Esophagus squamous epithelium (tissue), 5 donors: ENCODE measurements around the gene C2orf42. TPM values are rescaled to one million over a fixed set of nuclear protein-coding genes. Genes with fewer than 3 reads are reported as not detected.
A peak's percentile ranks its signal among the peaks of the same experiment; 100 is the strongest.

ENCODE experiments used
- DNase-seq: peaks from one replicate; lab custom pipeline; 2025; lab: John Stamatoyannopoulos, UW
- H3K27ac ChIP-seq, 4 donors: fragments of 200-600 bp; sonication (generic); one replicate each; pipeline ENCODE4 v1.5.1; 2016 to 2019; ENCODE audit warnings: mild to moderate bottlenecking in 1 of 4
- H3K27me3 ChIP-seq, 4 donors: fragments of 200-600 bp; sonication (generic); 1 replicate in 3 of 4; 2 replicates in 1 of 4; pipeline versions ENCODE4 v1.5.1 to v1.6.0; 2017 to 2021; ENCODE audit warnings: antibody characterized with exemption in 1 of 4
- H3K36me3 ChIP-seq, 3 donors: fragments of 200-600 bp; sonication (generic); one replicate each; pipeline ENCODE4 v1.5.1; 2016 to 2019
- H3K4me1 ChIP-seq, 3 donors: fragments of 200-600 bp; sonication (generic); one replicate each; pipeline ENCODE4 v1.5.1; 2017 to 2019
- H3K4me3 ChIP-seq, 4 donors: fragments of 200-600 bp; sonication (generic); 1 replicate in 3 of 4; 2 replicates in 1 of 4; pipeline ENCODE4 v1.5.1; 2016 to 2019; ENCODE audit warnings: mild to moderate bottlenecking in 2 of 4, moderate library complexity in 1 of 4
- H3K9me3 ChIP-seq, 3 donors: fragments of 200-600 bp; sonication (generic); one replicate each; pipeline ENCODE4 v1.5.1; 2016 to 2019
- CTCF ChIP-seq, 6 experiments: fragments of 450-650 bp in 4 of 6; fragments of 200-600 bp in 2 of 6; sonication (generic) in 2 of 6; IDR thresholded peaks; one replicate each; pipeline ENCODE4 v1.5.1; 2016 to 2019; ENCODE audit warnings: antibody characterized with exemption in 6 of 6, mild to moderate bottlenecking in 4 of 6, moderate library complexity in 4 of 6
- POLR2A ChIP-seq, 4 donors: fragments of 450-650 bp; IDR thresholded peaks; one replicate each; pipeline ENCODE4 v1.6.1; 2017; ENCODE audit warnings: antibody characterized with exemption in 4 of 4, mild to moderate bottlenecking in 4 of 4, moderate library complexity in 3 of 4
- WGBS, 2 donors: methylation state at CpG; one replicate each; pipeline ENCODE4 v1.1.5; 2018; 5-methylcytosine and 5-hydroxymethylcytosine counted together
- intact Hi-C: fragments of 100-400 bp; cut with DNase I; formaldehyde crosslinking; loops from one replicate; pipeline ENCODE4 v1.15.0; 2022
- total RNA-seq, 4 donors: library from RNA; depleted of rRNA; stranded (reverse); fragments of >200 nt; gene quantifications; one replicate each; pipeline ENCODE4 v1.1.0, GENCODE V29; 2016
- donor health status: DM: yes; HTN: yes; CAD: no.

Gene C2orf42
- total RNA-seq, 4 donors from 2014 or later = 4.5 to 15.1 (median 8.7) TPM

- Histone ChIP-seq H3K36me3 (peaks cover 0 to 94% (median 28%) of the 10 kb centered on the region in 3 donors), H3K4me1 (no peaks in the 10 kb centered on the region), H3K27ac (no peak overlapping the region), H3K9me3 (no peaks in the 10 kb centered on the region), H3K4me3 (no peak overlapping the region), H3K27me3 (no peaks in the 10 kb centered on the region)
- DNase-seq = no peak
- intact Hi-C loops = no loop called here
- WGBS, 2 donors = 95 to 98% methylated on average over 3 of the region's 3 CpGs
- TF ChIP-seq POLR2A (IDR thresholded peaks at IDR 0.05) = no peak
- no peak for TF ChIP-seq CTCF (IDR thresholded peaks at IDR 0.05)
Observed at GRCh38 chr2:70214953-70215549, 24.2 kb upstream of the C2orf42 start.

- WGBS, 2 donors = 42 to 100% methylated on average over 1 of the region's 1 CpG
- TF ChIP-seq POLR2A (IDR thresholded peaks at IDR 0.05) (no peak), CTCF (IDR thresholded peaks at IDR 0.05) (no peak)
Observed at GRCh38 chr2:70214365-70214764, 23.5 kb upstream of the C2orf42 start.

GRCh38 chr2:70212298-70212932, 21.6 kb upstream of the C2orf42 start:
- Histone ChIP-seq H3K9me3 (no peaks in the 10 kb centered on the region), H3K4me3 (no peak overlapping the region), H3K36me3 (peaks cover 0 to 71% (median 15%) of the 10 kb centered on the region in 3 donors), H3K27me3 (no peaks in the 10 kb centered on the region), H3K27ac (peak overlapping the region in 1 of 4 donors; percentile 6), H3K4me1 (no peaks in the 10 kb centered on the region)
- DNase-seq = no peak
- intact Hi-C loops = no loop called here
- TF ChIP-seq POLR2A (IDR thresholded peaks at IDR 0.05) = no peak
- TF ChIP-seq CTCF (IDR thresholded peaks at IDR 0.05) = no peak
- 61 to 86% methylated on average over 3 of the region's 3 CpGs for WGBS, 2 donors

More at GRCh38 chr2:70214365-70214764, 23.5 kb upstream of the C2orf42 start:
- Histone ChIP-seq H3K27me3 (no peaks in the 10 kb centered on the region), H3K9me3 (no peaks in the 10 kb centered on the region), H3K4me1 (no peaks in the 10 kb centered on the region), H3K4me3 (no peak overlapping the region), H3K36me3 (peaks cover 0 to 87% (median 21%) of the 10 kb centered on the region in 3 donors), H3K27ac (no peak overlapping the region)
- intact Hi-C loops = no loop called here
- DNase-seq = no peak

GRCh38 chr2:70211595-70211994, 20.8 kb upstream of the C2orf42 start:
- WGBS, 2 donors = 83% methylated on average over 2 of the region's 2 CpGs
- peaks cover 0 to 63% (median 11%) of the 10 kb centered on the region in 3 donors for H3K36me3 ChIP-seq
- H3K4me3 ChIP-seq = no peak overlapping the region
- TF ChIP-seq POLR2A (IDR thresholded peaks at IDR 0.05) = no peak
- TF ChIP-seq CTCF (IDR thresholded peaks at IDR 0.05) = no peak
- intact Hi-C loops = no loop called here
- H3K27me3 ChIP-seq = no peaks in the 10 kb centered on the region
- H3K4me1 ChIP-seq = no peaks in the 10 kb centered on the region
- DNase-seq = no peak
- H3K27ac ChIP-seq = no peak overlapping the region
- H3K9me3 ChIP-seq = no peaks in the 10 kb centered on the region

GRCh38 chr2:70204452-70204851, 13.6 kb upstream of the C2orf42 start:
- Histone ChIP-seq H3K27ac (no peak overlapping the region), H3K36me3 (peaks cover 0 to 4% (median 0%) of the 10 kb centered on the region in 3 donors), H3K9me3 (no peaks in the 10 kb centered on the region), H3K4me3 (no peak overlapping the region), H3K27me3 (no peaks in the 10 kb centered on the region), H3K4me1 (peaks cover 0 to 10% (median 0%) of the 10 kb centered on the region in 3 donors)
- no peak for TF ChIP-seq POLR2A (IDR thresholded peaks at IDR 0.05)
- no peak for TF ChIP-seq CTCF (IDR thresholded peaks at IDR 0.05)
- WGBS, 2 donors = 92 to 97% methylated on average over 4 to 8 of the region's 8 CpGs
- intact Hi-C loops = no loop called here
- DNase-seq = no peak
